ENCODE data around the gene TESMIN.

Gene TESMIN

DNA sequence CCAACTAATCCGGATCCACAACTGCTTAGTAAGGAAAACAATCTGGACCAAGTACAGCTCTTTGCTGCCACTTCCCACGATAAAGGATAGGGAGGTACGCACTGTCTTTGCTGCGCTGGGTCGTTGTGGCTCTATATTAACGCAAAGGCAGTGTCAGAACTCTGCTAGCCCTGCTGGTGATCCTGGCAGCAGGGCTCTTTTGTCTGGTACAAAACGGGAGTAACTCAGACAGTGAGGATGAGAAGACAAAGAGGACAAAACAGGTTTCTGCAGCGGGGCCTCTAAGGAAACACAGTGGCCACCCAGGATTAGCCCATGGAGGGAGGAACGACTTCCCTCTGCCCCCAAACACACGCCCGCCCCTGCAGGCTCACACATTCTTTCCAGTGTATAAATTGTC lies 40.9 kb downstream of the TESMIN start:
- no peak for DNase-seq (ENCODE audit: low read depth in 3 of 3)

DNA sequence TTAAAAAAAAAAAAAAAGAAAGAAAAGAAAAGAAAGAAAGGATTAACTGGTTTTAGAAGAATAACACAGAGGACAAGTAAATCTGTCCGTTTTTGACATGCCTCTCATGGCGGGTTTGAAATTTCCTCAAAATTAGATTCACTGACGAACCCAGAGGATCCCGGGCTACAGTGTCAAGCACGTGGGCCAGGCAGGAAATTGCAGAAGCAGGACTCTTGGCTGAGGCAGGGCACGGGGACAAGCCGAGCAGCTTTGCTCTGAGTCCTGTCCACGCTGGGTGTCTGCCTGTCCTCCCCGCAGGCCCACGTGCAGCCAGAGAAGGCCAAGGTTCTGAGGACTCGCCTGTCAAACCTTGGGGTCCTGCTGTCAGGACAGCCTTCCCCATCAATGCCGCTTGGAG lies 42.3 kb downstream of the TESMIN start:
- no peak for DNase-seq (ENCODE audit: low read depth in 3 of 3)

DNA sequence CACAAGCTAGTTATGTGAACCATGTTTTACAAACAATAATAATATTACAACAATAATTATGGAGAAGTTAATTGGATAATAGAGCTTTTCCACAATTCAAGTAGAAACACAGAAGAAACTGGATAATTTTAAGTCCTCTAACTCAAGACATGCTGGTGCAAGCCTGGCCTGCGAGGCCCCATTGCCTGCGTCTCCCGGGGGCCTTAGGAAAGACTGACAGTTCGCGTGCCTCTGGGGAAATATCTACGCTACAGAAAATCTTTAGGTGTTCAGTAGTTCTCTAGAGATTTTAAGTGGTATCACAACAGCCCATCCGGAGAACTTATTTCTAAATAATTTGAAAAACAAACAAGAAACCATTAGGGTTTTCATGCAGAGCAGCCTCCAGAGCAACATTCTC lies 43.8 kb downstream of the TESMIN start:
- DNase-seq (ENCODE audit: low read depth in 3 of 3): no peak

- no peak for DNase-seq (ENCODE audit: low read depth in 3 of 3)
Observed at GRCh38 chr11:68704887-68705286, 46.4 kb downstream of the TESMIN start.

- DNase-seq (ENCODE audit: low read depth in 3 of 3): no peak
Observed at GRCh38 chr11:68698993-68699392, 52.3 kb downstream of the TESMIN start.

- DNase-seq (ENCODE audit: low read depth in 3 of 3): no peak
Observed at GRCh38 chr11:68695531-68695930, 55.8 kb downstream of the TESMIN start.

- DNase-seq (ENCODE audit: low read depth in 3 of 3): no peak
Observed at GRCh38 chr11:68694431-68695297, 56.7 kb downstream of the TESMIN start.

- no peak for DNase-seq (ENCODE audit: low read depth in 3 of 3)
Observed at GRCh38 chr11:68693484-68693882, 57.8 kb downstream of the TESMIN start.

DNA sequence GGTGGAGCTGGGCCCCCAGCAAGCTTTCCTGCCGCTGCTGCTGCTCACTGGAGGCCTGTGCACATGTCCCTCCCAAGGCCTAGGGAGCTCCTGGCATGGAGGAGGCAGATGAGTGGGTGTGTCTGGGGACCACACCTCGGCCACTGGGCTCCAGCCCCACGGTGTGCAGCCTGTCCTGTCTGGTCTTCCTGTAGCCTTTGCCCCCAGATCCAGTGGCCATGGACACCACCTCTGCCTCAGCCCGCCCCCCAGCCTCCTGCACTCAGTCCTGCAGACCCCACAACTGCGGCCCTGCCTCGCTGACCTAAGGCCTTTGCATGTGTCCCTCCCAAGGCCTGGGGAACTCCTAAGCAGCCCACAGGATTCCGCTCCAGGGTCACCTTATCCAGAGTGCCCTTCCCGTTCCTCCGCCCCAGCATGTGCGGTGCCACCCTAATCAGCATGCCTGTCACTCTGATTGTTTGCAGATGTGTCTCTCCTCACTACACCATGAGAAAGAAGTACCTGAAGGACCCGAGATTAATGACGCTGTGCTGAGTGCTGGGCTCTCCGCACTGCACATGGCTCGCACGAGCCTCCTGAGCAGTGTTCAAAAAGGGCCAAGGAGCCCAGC lies 58.3 kb downstream of the TESMIN start:
- no peak for DNase-seq (ENCODE audit: low read depth in 3 of 3)

DNA sequence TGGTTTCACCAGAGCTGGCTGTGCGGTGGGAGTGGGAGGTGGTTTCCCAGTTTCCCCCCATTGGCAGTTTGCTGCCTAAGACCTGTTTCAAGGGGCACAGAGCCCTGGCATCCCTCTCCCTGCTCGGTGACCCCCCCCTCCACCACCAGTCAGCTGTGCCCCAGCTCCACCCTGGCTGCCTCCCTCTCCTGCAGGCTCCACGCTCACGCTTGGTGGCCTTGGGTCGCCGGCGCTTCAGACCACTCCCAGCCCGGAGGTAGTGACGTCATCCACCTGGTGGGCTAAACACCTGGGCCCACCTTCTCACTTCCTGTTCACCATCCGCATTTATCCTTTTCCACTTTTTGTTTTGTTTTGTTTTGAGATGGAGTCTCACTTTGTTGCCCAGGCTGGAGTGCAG lies 59.2 kb downstream of the TESMIN start:
- DNase-seq (ENCODE audit: low read depth in 3 of 3): no peak

DNA sequence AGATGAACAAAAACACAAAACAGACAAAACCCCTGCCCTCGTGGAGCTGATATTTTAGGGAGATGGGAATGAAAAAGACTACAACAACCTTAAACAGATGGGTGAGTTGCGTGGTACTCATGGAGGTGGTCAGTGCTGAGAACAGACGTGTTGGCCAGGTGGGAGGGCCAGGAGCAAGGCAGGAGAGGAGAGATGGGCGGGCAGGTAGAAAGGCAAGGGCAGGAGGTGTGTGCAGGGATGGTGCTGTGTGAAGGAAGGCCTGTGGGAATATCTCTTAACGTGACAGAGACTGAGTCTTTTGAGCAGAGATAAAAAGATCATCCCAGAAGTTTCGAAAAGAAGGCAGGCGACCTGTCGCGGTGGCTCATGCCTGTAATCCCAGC lies 59.9 kb downstream of the TESMIN start:
- no peak for DNase-seq (ENCODE audit: low read depth in 3 of 3)

GRCh38 chr11:68690671-68691401 lies 60.5 kb downstream of the TESMIN start:
- DNase-seq (ENCODE audit: low read depth in 3 of 3): peak in 1 of 3 experiments; percentile 22

DNA sequence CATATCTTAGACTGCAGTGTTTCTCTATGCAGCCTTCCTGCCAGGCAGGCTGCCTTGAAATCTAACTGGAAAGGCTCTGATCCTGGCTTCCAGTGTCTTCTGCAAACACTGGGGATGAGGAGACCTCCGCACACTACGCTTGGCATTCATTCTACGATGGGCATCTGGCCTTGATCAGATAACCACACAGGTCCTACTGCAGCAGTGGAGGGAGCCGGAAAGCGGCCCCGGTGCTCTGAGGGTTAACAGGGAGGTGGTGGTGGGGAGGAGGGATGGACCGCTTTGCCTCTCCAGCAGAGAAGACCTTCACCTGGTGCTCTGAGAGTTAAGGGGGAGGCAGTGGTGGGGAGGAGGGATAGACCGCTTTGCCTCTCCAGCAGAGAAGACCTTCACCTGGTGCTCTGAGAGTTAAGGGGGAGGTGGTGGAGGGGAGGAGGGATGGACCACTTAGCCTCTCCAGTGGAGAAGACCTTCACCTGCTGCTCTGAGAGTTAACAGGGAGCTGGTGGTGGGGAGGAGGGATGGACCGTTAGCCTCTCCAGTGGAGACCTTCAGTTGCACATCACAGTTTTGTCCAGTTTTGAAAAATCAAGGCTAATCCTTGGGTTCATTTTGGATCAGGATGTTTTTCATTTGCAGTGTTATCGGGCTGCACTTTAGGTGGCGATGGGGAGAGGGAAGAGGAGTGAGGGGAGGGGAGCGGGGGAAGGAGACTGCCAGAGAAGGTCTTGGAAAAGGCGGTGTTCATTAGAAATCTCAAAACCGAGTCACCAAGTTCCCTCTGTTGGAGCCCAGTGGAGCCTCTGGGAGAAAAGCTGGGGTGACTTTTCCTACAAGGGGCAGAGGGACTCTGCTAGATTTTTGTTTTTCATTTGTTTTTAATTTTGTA lies 61.3 kb downstream of the TESMIN start:
- DNase-seq (ENCODE audit: low read depth in 3 of 3): no peak

- DNase-seq (ENCODE audit: low read depth in 3 of 3): no peak
Observed at GRCh38 chr11:68688881-68689280, 62.4 kb downstream of the TESMIN start.

DNA sequence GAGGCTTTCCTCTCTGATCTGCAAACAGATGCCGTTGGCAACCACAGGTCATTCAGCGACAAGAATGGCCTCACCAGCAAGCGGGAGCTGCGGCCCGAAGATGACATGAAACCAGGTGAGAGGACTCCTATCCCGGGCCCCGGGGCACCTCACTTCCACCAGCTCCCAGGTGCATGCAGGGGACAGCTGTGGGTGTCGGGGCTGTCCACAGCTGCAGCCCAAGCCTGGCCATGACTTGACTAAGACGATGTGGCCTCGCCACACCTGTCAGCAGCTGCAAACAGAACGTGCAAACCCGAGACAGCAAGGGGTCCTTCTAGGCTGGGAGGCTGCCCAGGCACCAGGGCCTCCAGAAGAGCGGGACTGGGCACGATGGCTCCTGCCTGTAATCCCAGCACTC lies 63.3 kb downstream of the TESMIN start:
- DNase-seq (ENCODE audit: low read depth in 3 of 3): no peak

DNA sequence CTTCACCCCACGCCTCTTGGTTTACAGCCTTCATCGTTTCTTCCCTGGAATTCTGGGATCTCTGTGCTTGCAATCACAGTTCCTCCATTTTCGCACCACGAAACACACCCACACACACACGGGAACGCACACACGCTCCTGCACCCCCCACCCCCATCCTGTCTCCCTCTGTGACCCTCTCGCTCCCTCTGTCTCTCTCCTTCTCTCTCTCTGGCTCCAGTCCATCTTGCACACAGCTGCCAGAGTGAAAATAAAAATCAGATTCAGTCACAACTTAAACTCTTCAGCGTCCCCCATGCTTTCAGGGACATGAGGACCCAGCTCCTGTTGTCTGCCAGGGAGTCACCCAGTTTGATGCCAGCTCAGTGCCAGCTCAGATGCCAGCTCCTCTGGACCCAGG lies 64.0 kb downstream of the TESMIN start:
- DNase-seq (ENCODE audit: low read depth in 3 of 3): no peak

DNA sequence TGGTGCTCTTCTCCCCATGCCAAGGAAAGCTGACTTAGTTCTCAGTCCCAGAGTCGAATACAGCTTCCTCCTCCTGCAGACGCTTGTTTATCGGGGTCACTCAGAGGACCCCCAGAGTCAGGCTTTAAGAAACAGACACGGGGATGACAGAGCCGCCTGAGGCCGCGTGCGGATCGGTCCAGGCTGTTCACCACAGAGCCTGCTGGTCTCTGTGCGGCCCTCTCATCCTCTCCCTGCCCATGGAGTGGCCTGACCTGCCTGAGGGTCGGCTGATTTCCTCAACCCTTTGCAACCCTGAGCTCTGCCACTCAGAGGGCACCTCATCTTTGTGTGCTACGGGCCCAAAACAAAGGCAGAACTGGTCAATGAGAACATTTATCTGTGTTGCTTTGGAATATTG lies 64.8 kb downstream of the TESMIN start:
- DNase-seq (ENCODE audit: low read depth in 3 of 3): no peak

- DNase-seq (ENCODE audit: low read depth in 3 of 3): no peak
Observed at GRCh38 chr11:68685656-68686380, 65.5 kb downstream of the TESMIN start.

DNA sequence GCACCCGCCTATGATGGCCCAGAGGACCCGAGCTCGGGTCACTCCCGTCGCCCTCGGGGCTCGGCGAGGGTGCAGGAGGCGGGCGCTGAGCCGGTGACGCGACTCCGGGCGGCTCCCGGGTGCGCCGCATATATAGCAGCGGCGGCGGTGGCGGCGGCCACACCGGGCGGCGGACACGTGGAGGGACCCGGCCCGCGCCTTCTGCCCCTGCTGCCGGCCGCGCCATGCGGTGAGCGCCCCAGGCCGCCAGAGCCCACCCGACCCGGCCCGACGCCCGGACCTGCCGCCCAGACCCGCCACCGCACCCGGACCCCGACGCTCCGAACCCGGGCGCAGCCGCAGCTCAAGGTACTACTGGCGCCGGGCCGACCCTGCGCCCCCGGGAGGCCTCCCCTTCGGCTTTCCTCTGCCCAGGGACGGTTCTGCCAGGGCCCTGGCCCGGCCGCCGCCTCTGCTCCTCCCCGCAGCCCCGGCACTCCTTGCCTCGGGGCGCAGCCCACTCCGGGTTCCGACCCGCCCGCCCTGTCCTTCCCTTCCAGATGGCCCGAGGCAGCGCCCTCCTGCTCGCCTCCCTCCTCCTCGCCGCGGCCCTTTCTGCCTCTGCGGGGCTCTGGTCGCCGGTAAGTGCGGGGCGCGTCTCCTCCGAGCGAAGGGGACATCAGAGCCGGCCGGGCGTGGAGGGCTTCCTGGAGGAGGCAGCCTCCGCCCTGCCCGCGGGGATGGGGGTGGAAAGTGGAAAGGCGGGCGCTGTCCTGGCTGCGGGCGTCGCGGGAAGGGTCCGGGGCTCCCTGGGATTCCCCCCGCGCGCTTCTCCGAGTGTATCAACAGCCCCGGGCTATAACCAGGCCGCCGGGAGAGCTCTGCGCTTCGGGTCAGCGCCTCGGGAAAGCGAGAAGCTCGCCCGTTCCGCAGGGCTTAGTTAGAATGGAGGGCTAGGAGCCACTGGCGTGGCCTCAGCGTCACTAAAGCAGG lies 66.6 kb downstream of the TESMIN start, which contains the start of gene GAL:
Gene GAL, plus strand, starts transcription at position 160 of the 972 bp plus-strand sequence. Its CDS starts 380 bp downstream, at position 540.
- peak in 1 of 3 experiments; percentile 11 for DNase-seq (ENCODE audit: low read depth in 3 of 3)
